ENCODE data around the gene XDH.

DNA sequence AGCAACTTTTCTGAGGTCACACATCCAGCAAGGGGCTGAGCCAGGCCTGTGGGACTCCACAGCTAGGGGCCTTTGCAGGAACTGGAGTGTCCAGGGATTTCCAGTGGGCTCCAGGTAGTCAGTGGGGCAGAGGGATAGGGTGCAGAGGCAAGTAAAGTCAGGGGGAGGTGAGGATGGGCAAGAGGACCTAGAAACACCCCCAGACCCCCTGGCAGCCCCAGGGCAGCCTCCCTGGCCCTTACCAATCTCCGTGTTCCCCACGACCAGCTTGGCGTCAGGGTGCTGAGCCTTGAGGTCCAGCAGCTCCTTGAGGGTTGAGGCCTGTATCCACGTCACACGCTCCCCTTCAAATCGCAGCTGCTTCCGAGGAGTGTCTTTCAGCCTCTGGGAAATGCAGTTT lies 28.4 kb downstream of the XDH start:
- TF ChIP-seq REST (IDR thresholded peaks at IDR 0.05; ENCODE audit: insufficient read depth in 1 of 2, low read depth in 2 of 2, low read length in 1 of 2) (no peak), POLR2AphosphoS5 (IDR thresholded peaks at IDR 0.05; ENCODE audit: low read depth, low read length) (no peak), TCF7L2 (IDR thresholded peaks at IDR 0.05; ENCODE audit: low read depth, low read length) (no peak), SIN3A (IDR thresholded peaks at IDR 0.05; ENCODE audit: borderline replicate concordance, insufficient read depth, low read depth, low read length) (no peak)
- TF ChIP-seq, protein P1, sequence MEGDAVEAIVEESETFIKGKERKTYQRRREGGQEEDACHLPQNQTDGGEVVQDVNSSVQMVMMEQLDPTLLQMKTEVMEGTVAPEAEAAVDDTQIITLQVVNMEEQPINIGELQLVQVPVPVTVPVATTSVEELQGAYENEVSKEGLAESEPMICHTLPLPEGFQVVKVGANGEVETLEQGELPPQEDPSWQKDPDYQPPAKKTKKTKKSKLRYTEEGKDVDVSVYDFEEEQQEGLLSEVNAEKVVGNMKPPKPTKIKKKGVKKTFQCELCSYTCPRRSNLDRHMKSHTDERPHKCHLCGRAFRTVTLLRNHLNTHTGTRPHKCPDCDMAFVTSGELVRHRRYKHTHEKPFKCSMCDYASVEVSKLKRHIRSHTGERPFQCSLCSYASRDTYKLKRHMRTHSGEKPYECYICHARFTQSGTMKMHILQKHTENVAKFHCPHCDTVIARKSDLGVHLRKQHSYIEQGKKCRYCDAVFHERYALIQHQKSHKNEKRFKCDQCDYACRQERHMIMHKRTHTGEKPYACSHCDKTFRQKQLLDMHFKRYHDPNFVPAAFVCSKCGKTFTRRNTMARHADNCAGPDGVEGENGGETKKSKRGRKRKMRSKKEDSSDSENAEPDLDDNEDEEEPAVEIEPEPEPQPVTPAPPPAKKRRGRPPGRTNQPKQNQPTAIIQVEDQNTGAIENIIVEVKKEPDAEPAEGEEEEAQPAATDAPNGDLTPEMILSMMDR (IDR thresholded peaks at IDR 0.05) = no peak

All from Panc1 (cell line).